Activated CD4-positive, alpha-beta T cell treated with anti-CD3 and anti-CD28 coated beads, Interleukin-2, amount 10 ng/mL, durations not matched to agents 7 days and 5 days (primary cell): ENCODE results near the gene CREB3L2. TPM values are rescaled to one million over a fixed set of nuclear protein-coding genes. Genes with fewer than 3 reads are reported as not detected.
"Not testable (repeated sequence)": the region's sequence is repeated elsewhere in the genome, so short reads cannot be mapped to it uniquely, and the experiment has no call there.

Experiments
- CTCF ChIA-PET: fragments of 350-600 bp; sonication (Branson Sonifier 250); formaldehyde crosslinking; loops from one replicate; lab custom pipeline; 2021; ENCODE audit warnings: antibody characterized with exemption; lab: Charles Lee
- POLR2A ChIA-PET: fragments of 350-600 bp; sonication (Branson Sonifier 250); formaldehyde crosslinking; loops from one replicate; lab custom pipeline; 2021; ENCODE audit warnings: antibody characterized with exemption; lab: Charles Lee
- DNase-seq: peaks from one replicate; pipeline ENCODE4 v3.0.0-alpha.2; 2020
- H3K27ac Mint-ChIP-seq: one replicate; pipeline ENCODE4 v1.8.0; 2021; ENCODE audit warnings: mild to moderate bottlenecking, moderate library complexity, mixed read lengths
- H3K27me3 Mint-ChIP-seq: one replicate; pipeline ENCODE4 v1.8.0; 2021; ENCODE audit warnings: mixed read lengths
- H3K36me3 Mint-ChIP-seq: one replicate; pipeline ENCODE4 v1.8.0; 2021; ENCODE audit warnings: low read depth, mixed read lengths
- H3K4me1 Mint-ChIP-seq: one replicate; pipeline ENCODE4 v1.8.0; 2021; ENCODE audit warnings: mixed read lengths
- H3K4me3 Mint-ChIP-seq: one replicate; pipeline ENCODE4 v1.8.0; 2021; ENCODE audit warnings: mild to moderate bottlenecking, moderate library complexity, mixed read lengths
- H3K9me3 Mint-ChIP-seq: one replicate; pipeline ENCODE4 v1.8.0; 2021; ENCODE audit warnings: mixed read lengths
- total RNA-seq, 2 experiments: library from RNA; stranded (reverse); gene quantifications; one replicate each; pipeline ENCODE4 v1.2.3, GENCODE V29; 2021

CREB3L2 gene
- total RNA-seq, 2 experiments from 2014 or later = 23.1 to 25.7 TPM

DNA sequence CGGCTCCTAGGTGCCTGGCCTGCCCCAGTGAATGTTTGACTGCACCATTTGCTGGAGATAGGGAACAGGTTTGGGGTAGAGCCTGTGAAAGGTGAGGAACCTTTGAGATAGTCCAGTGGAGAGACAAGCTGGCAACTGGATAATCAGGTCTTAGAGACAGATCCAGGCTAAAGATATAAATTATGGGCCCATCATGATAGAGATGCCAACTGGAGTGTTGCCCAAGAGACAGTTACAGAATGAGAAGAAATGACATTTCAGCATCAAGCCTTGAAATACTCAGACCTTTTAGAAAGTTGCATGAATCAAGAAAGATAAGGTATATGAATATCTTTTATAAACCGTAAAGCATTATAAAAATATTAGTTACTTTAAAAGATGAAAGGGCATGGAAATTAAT lies 27.1 kb downstream of the CREB3L2 start:
- ChIA-PET POLR2A (no interaction called here), CTCF (interaction anchor here (1.2 to 1.5 kb wide), 3 partner anchors 16 to 27 kb away, joined by 3 to 4 read pairs (median 4); partner anchors contain the start of gene CREB3L2)
- peaks cover 4% of the 10 kb centered on the region for H3K9me3 Mint-ChIP-seq
- no peak for DNase-seq
- no peak overlapping the region for H3K27ac Mint-ChIP-seq
- peaks cover 2% of the 10 kb centered on the region for H3K36me3 Mint-ChIP-seq
- H3K27me3 Mint-ChIP-seq = no peaks in the 10 kb centered on the region
- H3K4me1 Mint-ChIP-seq = no peaks in the 10 kb centered on the region
- no peak overlapping the region for H3K4me3 Mint-ChIP-seq

DNA sequence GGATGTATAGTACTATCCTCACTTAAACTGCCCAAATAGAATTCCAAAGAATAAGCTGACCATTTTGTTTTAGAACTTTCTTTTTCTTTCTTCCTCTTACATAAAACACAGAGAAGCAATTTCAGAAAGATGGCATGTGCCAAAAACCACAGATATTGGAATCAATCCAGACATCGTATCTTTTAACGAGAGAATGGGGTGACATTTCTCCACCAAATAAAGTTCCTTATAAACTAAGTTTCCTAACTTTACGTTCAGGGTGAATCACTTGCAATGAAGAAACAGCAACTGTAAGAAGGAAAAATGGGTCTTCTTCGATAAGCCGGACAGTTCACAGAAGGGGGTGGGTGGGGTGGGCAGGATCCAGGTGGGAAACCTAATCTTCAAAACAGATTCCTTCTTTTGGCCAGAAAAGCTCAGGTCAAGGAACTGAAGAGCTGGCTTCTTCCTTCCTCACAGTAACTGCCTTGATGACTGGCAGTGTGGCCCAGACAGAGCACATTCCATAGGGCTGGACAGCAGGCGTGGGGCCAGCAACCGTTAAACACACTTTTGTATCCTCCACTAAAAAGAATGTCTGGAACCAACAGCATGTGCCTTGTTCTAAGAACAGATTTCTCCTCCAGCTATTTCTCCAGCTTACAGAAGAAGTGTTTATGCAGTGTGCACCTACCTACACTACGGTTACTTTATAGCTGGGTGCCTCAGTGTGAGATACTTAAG lies 31.5 kb downstream of the CREB3L2 start:
- POLR2A ChIA-PET = no interaction called here
- Mint-ChIP-seq H3K27ac (no peak overlapping the region), H3K4me3 (no peak overlapping the region), H3K9me3 (peaks cover 2% of the 10 kb centered on the region), H3K36me3 (peaks cover 4% of the 10 kb centered on the region), H3K27me3 (no peaks in the 10 kb centered on the region), H3K4me1 (peaks cover 9% of the 10 kb centered on the region)
- DNase-seq = no peak
- CTCF ChIA-PET = interaction anchor here (0.6 to 1.5 kb wide), 2 partner anchors 9 to 93 kb away, joined by 3 to 5 read pairs; no protein-coding TSS in a partner anchor

DNA sequence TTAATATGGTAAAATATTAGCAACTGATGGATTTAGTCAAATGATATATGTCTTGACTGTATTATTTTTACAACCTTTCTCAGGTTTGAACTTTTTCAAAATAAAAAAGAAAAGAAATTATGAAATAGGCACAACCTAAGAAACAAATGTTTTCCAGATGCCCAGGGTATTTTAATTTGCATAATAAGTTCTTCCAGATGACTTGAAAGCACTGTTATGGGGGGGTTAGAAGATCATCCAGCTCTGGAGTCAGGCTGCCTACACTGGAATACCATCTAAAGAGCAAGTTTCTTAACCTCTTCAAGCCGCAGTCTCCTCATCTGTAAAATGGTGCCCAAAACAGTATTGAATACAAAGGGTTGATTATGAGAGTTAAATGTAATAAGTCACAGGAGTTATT lies 32.1 kb downstream of the CREB3L2 start:
- H3K4me1 Mint-ChIP-seq = peaks cover 9% of the 10 kb centered on the region
- peaks cover 2% of the 10 kb centered on the region for H3K9me3 Mint-ChIP-seq
- H3K36me3 Mint-ChIP-seq = peaks cover 4% of the 10 kb centered on the region
- DNase-seq = no peak
- CTCF ChIA-PET = interaction anchor here (1.4 to 1.5 kb wide), 2 partner anchors 9 to 11 kb away, joined by 3 to 5 read pairs; no protein-coding TSS in a partner anchor
- POLR2A ChIA-PET = no interaction called here
- no peak overlapping the region for H3K4me3 Mint-ChIP-seq
- no peaks in the 10 kb centered on the region for H3K27me3 Mint-ChIP-seq
- H3K27ac Mint-ChIP-seq = no peak overlapping the region

DNA sequence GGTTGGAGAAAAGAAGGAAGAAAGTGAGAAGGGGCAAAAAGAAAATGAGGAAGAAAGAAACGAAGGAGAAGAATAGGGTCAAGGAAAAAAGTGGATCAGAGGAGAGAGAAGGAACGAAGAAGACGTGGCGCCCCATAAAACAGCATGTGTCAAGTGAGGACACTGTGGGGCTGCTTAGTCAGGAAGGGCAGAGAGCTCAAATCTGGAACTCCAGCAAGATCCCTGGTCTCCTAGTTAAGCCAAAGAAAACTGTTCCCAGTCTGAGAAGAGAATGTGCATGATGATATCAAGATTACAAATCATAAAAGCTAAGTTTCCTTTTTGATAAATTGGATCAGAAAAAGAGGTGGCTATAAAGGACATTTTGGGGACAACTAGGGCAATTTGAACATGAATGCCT lies 33.0 kb downstream of the CREB3L2 start:
- H3K27ac Mint-ChIP-seq = no peak overlapping the region
- peaks cover 4% of the 10 kb centered on the region for H3K36me3 Mint-ChIP-seq
- ChIA-PET POLR2A (no interaction called here), CTCF (interaction anchor here (0.8 to 1.5 kb wide), 4 partner anchors 10 to 34 kb away, joined by 3 to 5 read pairs (median 3); no protein-coding TSS in a partner anchor)
- no peak for DNase-seq
- H3K9me3 Mint-ChIP-seq = peaks cover 2% of the 10 kb centered on the region
- no peaks in the 10 kb centered on the region for H3K27me3 Mint-ChIP-seq
- no peak overlapping the region for H3K4me3 Mint-ChIP-seq
- H3K4me1 Mint-ChIP-seq = peaks cover 9% of the 10 kb centered on the region

DNA sequence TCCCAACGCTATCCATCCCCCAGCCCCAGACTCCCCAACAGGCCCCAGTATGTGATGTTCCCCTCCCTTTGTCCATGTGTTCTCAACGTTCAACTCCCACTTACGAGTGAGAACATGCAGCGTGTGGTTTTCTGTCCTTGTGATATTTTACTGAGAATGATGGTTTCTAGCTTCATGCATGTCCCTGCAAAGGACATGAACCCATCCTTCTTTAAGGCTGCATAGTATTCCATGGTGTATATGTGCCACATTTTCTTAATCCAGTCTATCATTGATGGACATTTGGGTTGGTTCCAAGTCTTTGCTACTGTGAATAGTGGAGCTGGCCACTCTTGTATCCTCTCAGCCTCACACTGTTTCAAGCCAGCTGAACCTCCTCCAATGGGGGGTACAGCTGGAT lies 33.5 kb downstream of the CREB3L2 start:
- H3K4me1 Mint-ChIP-seq, H3K27me3 Mint-ChIP-seq, H3K4me3 Mint-ChIP-seq, H3K27ac Mint-ChIP-seq, DNase-seq, POLR2A ChIA-PET, H3K9me3 Mint-ChIP-seq, H3K36me3 Mint-ChIP-seq: not testable (repeated sequence)
- CTCF ChIA-PET = interaction anchor here (0.7 to 1.4 kb wide), 5 partner anchors 12 to 34 kb away, joined by 3 to 4 read pairs (median 3); no protein-coding TSS in a partner anchor

DNA sequence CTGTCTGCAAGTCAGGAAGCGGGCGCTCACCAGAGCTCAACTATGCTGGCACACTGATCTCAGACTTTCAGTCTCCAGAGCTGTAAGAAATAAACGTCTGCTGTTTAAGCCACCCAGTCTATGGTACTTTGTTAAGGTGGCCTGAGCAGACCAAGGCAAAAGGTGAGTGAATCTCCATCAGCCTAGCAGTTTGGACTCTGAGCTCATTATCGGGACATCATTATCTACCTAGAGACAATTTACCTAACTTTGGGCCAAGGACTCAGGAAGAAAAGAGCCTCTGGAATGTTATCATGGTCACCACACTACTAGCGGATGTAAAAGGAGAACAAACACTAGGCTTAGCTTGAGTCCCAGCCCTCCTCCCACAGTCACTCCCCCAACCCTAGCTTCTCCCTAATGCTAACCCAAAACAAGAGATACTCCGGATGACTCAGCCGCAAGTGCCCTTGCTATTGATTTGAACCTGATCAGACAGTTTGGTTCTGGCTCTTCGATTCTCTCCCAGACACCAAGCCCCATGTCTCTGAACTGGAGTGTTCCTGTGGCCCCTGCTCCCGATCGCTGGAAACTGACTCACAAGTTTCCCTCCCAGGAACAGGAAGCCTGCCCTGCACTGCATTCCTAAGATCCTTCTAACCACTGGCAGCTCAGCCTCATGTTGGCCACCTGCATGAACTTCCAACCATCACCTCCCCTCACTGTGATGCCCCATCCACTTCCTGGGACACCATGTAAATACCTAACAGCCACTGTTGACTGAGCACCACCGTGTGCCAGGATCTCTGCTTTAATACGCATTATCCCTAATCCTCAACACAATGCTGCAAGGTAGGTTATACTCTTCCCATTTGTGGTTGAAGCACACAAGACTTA lies 34.5 kb downstream of the CREB3L2 start:
- DNase-seq = no peak
- Mint-ChIP-seq H3K36me3 (peaks cover 4% of the 10 kb centered on the region), H3K9me3 (peaks cover 2% of the 10 kb centered on the region), H3K4me3 (no peak overlapping the region), H3K27me3 (no peaks in the 10 kb centered on the region), H3K27ac (no peak overlapping the region), H3K4me1 (peaks cover 9% of the 10 kb centered on the region)
- CTCF ChIA-PET = interaction anchor here (0.6 to 1.3 kb wide), 4 partner anchors 11 to 998 kb away, joined by 3 to 5 read pairs (median 4); no protein-coding TSS in a partner anchor
- POLR2A ChIA-PET = no interaction called here

DNA sequence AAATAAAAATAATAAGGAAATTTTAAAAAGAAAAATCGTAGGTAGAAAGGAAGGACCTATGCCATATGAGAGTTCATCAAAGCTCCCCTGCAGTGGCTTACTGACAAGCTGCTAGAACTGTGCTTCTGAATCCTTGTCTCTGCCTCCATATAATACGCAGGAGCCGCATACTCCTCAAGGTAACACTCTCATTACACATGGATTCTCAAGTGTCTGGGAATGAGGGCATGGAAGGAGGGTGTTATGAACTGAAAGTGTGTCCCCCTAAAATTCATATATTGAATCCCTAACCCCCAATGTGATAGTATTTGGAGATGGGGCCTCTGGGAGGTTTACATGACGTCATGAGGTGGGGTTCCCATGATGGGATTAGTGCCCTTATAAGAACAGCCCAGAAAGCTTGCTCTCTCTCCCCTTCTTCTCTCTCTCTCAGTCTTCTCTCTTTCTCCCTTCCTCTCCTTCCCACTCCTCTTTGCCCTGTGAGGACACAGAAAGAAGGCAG lies 35.2 kb downstream of the CREB3L2 start:
- H3K27me3 Mint-ChIP-seq = no peaks in the 10 kb centered on the region
- no peak for DNase-seq
- H3K4me3 Mint-ChIP-seq = no peak overlapping the region
- peaks cover 4% of the 10 kb centered on the region for H3K36me3 Mint-ChIP-seq
- H3K9me3 Mint-ChIP-seq = peaks cover 2% of the 10 kb centered on the region
- H3K4me1 Mint-ChIP-seq = peaks cover 12% of the 10 kb centered on the region
- ChIA-PET CTCF (interaction anchor here (0.5 to 1.3 kb wide), 2 partner anchors 15 to 174 kb away, joined by 3 to 5 read pairs; no protein-coding TSS in a partner anchor), POLR2A (no interaction called here)
- no peak overlapping the region for H3K27ac Mint-ChIP-seq

DNA sequence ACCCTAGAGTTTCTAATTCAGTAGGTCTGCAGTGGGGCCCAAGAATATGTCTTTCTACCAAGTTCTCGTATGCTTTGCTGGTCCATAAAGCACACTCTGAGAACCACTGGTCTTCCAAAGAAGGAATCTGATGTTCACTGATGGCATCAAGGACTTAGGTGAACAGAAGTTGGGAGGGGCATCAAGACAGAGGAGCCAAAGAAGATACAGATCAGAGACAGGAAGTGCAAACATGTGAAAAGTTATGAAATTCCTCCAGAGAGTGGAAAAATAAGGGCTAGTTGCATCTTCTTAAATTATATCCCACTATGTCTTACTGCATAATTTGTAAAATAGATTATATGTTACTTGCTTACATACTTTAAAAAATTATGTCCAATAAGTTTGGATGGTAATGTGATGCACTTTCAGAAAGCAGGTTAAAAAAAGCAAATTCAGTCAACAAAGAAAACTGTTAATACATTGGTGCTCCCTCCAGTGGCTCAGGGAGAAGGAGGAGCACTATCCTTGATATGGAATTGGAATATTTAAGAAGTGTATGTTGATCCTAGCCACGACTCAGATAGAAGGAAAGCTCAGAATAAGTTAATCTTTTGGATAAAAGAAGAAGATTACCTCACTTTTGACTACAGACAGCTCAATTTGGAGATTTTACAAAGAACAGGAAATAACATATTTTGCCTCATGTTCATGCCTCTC lies 35.8 kb downstream of the CREB3L2 start:
- Mint-ChIP-seq H3K9me3 (peaks cover 2% of the 10 kb centered on the region), H3K4me1 (peaks cover 16% of the 10 kb centered on the region), H3K27me3 (no peaks in the 10 kb centered on the region), H3K27ac (peak overlapping the region; percentile 54), H3K36me3 (peaks cover 4% of the 10 kb centered on the region), H3K4me3 (no peak overlapping the region)
- no peak for DNase-seq
- ChIA-PET CTCF (interaction anchor here (0.5 kb wide), 1 partner anchor 175 kb away, joined by 3 read pairs; no protein-coding TSS in a partner anchor), POLR2A (no interaction called here)

DNA sequence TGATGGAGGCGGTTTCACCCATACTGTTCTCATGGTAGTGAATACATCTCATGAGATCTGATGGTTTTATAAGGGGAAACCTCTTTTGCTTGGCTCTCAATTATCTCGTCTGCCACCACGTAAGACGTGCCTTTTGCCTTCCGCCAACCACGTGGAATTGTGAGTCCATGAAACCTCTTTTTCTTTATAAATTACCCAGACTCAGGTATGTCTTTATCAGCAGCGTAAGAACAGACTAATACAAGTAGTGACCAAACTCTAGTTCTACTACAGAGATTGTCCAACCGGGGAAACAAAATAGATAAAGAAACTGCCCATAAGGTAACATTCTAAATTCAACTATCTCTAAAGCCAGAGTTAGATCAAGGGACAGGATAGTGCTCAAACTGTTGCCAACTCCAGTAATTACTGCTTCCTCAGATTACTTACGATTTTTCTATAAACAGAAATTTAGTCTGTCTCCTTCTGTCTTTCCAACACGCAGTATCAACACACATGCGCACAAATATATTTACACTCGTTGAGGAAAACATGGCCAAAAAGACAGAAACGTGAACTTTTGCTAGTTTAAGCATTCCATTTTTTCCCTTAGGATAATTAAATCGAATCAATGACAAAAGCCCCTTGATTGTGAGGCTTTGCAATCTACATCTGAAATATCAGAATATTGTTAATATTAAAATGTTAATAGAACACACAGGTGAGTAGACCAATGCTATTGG lies 36.9 kb downstream of the CREB3L2 start:
- Mint-ChIP-seq H3K4me3 (no peak overlapping the region), H3K36me3 (peaks cover 4% of the 10 kb centered on the region), H3K9me3 (peaks cover 1% of the 10 kb centered on the region), H3K4me1 (peaks cover 18% of the 10 kb centered on the region), H3K27ac (no peak overlapping the region), H3K27me3 (no peaks in the 10 kb centered on the region)
- POLR2A ChIA-PET = no interaction called here
- CTCF ChIA-PET = no interaction called here
- no peak for DNase-seq

DNA sequence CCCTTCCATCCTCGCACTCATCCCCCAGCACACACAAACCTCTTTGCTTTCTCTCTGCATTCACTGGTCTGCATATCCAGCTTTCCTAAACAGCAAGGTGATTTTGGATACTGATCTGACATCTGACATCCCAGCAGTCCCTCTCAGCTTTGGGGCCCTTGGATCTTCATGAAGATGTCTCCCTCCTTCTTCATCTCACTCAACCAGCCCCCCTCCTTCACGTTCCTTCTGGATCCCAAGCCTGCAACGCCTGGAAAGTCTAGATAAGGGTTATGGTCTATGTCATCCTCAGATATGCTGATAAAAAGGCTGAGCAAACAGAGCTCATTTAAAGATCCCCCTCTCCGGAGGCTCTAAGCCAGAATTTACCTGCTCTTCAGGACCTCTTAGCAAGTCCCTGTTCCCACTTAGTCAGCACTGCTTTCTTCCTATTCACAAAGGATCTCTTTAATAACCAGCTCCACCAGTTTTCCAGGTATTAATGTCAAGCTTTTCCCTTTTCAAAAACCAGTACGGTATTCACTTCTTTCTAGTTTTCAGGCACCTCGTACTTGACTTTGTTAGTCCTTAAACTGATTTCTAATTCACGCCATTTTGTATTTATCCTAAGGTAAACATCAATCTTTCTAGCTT lies 38.9 kb downstream of the CREB3L2 start:
- CTCF ChIA-PET = no interaction called here
- Mint-ChIP-seq H3K4me1 (peaks cover 18% of the 10 kb centered on the region), H3K27ac (no peak overlapping the region), H3K9me3 (no peaks in the 10 kb centered on the region), H3K4me3 (no peak overlapping the region), H3K36me3 (peaks cover 3% of the 10 kb centered on the region), H3K27me3 (no peaks in the 10 kb centered on the region)
- no peak for DNase-seq
- POLR2A ChIA-PET = interaction anchor here (0.6 kb wide), 1 partner anchor 214 kb away, joined by 3 read pairs; no protein-coding TSS in a partner anchor

DNA sequence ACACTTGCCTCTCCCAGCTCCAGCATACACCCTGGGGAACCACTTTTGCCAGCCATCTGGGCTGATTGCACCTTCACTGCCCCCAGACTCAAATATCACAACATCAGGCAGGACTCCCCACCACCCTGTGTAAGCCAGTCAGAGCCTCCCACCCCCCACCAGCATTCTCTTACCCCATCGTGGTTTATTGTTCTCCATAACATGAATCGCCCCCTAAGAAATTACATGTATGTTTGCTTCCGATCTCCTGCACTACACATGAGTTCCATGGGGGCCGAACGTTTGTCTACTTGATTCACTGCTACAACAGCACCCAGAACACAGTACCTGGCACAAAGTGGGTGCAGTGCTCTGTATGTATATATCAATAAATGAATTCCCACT lies 39.4 kb downstream of the CREB3L2 start:
- peaks cover 18% of the 10 kb centered on the region for H3K4me1 Mint-ChIP-seq
- no peak for DNase-seq
- no peak overlapping the region for H3K27ac Mint-ChIP-seq
- no peaks in the 10 kb centered on the region for H3K27me3 Mint-ChIP-seq
- H3K4me3 Mint-ChIP-seq = no peak overlapping the region
- no peaks in the 10 kb centered on the region for H3K9me3 Mint-ChIP-seq
- CTCF ChIA-PET = no interaction called here
- H3K36me3 Mint-ChIP-seq = peaks cover 3% of the 10 kb centered on the region
- POLR2A ChIA-PET = no interaction called here
